Bronchial epithelial cell (primary cell): ENCODE measurements around the gene ZNF431. TPM values are rescaled to one million over a fixed set of nuclear protein-coding genes. Genes with fewer than 3 reads are reported as not detected.

Source experiments
- DNase-seq: peaks from one replicate; pipeline ENCODE4 v3.0.0-alpha.2; 2010; ENCODE audit warnings: low read depth
- FAIRE-seq: peaks from 2 replicates; lab custom pipeline; 2011; peaks lifted over from hg19 to GRCh38; lab: Jason Lieb, UNC
- H3K27me3 ChIP-seq: 2 replicates; pipeline ENCODE4 v1.5.1; 2011; ENCODE audit warnings: low read length; ENCODE audit not compliant: control insufficient read depth, insufficient read depth
- H3K36me3 ChIP-seq: 2 replicates; pipeline ENCODE4 v1.5.1; 2011; ENCODE audit warnings: low read length; ENCODE audit not compliant: control insufficient read depth, insufficient read depth
- H3K4me3 ChIP-seq: 2 replicates; pipeline ENCODE4 v1.5.1; 2011; ENCODE audit warnings: mild to moderate bottlenecking, low read depth, low read length, control low read depth
- total RNA-seq: library from RNA; depleted of rRNA; stranded (reverse); fragments of >200 nt; gene quantifications from 2 replicates; pipeline ENCODE4 v1.2.1, GENCODE V29; 2014
- TF ChIP-seq, protein P1 (sequence below): IDR thresholded peaks from 2 replicates; pipeline ENCODE4 v1.5.1; 2011; ENCODE audit warnings: mild to moderate bottlenecking, moderate library complexity, low read length, control low read depth, inconsistent platforms; ENCODE audit not compliant: insufficient read depth, severe bottlenecking

ZNF431 gene
- total RNA-seq, 1 donor from 2014 or later, result 9.0 TPM

- Histone ChIP-seq H3K36me3 (peaks cover 9% of the 10 kb centered on the region), H3K4me3 (no peak overlapping the region), H3K27me3 (no peaks in the 10 kb centered on the region)
- DNase-seq (no peak), FAIRE-seq (no peak)
- TF ChIP-seq, protein P1, sequence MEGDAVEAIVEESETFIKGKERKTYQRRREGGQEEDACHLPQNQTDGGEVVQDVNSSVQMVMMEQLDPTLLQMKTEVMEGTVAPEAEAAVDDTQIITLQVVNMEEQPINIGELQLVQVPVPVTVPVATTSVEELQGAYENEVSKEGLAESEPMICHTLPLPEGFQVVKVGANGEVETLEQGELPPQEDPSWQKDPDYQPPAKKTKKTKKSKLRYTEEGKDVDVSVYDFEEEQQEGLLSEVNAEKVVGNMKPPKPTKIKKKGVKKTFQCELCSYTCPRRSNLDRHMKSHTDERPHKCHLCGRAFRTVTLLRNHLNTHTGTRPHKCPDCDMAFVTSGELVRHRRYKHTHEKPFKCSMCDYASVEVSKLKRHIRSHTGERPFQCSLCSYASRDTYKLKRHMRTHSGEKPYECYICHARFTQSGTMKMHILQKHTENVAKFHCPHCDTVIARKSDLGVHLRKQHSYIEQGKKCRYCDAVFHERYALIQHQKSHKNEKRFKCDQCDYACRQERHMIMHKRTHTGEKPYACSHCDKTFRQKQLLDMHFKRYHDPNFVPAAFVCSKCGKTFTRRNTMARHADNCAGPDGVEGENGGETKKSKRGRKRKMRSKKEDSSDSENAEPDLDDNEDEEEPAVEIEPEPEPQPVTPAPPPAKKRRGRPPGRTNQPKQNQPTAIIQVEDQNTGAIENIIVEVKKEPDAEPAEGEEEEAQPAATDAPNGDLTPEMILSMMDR, result no peak
These were observed 22.7 kb downstream of the ZNF431 start for GRCh38 chr19:21164541-21164940.

- DNase-seq, result peak; percentile 56
- peaks cover 13% of the 10 kb centered on the region for H3K36me3 ChIP-seq
- no peaks in the 10 kb centered on the region for H3K27me3 ChIP-seq
- FAIRE-seq, result no peak
- TF ChIP-seq, protein P1, result no peak
- H3K4me3 ChIP-seq, result no peak overlapping the region
These were observed 24.6 kb downstream of the ZNF431 start for GRCh38 chr19:21166436-21166835.

DNA sequence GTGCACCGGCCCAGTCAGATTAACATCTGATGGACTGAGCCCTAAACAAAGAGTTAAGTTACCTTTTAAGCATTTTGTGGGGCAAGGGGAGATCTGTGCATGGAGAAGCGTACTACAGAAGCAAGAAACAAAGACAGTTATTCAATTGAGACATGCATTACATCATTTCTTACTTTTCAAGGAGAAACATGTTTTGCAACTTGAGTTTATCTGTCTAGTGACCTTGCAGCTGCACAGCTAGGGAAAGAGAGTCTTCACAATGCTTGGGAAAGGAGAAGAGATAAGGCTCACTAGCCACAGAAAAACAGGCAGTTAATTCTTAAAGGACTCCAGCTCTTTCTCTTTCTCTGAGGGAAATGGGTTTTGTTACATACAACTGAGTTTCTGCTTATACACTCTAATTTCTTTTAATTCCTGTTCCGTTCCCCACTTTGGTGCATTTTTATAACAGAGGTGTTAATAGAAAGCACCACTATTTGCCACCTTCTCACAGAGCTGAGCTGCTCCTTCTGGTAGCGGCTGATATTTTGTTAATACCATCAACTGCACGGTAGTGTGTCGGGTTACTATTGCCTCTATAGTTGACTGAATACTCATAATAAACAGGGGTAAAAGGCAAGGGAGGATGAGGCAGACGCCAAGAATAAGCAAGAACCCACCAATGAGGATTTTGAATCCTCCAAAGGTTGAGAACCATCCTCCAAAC is 55.9 kb downstream of the ZNF431 start:
- FAIRE-seq, result no peak
- Histone ChIP-seq H3K27me3 (no peaks in the 10 kb centered on the region), H3K4me3 (no peak overlapping the region), H3K36me3 (no peaks in the 10 kb centered on the region)
- DNase-seq, result no peak
- TF ChIP-seq, protein P1, result no peak

DNA sequence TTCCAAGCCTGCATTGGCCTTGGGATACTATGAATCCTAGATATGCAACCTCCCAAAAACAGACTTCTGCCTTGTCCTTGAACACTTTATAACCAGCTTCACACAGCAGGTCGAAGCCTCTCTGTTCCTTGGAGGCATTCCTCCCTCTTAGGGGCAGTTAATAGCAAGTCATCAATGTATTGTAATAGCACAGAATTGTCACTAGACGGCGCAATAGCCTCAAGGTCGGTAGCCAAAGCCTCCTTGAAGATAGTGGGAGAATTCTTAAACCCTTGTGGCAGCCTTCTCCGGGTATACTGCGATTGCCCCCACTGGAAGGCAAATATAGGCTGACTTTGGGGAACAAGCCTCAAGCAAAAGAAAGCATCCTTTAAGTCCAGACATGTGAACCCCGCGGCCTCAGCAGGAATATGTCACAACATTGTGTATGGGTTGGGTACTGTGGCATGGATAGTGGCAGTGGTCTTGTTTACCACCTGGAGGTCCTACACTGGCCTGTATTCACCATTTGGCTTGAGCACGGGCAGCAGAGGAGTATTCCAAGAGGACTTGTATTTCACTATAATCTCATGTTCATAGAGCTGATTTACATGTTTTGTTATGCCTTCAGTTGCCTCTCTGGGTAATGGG is 61.1 kb downstream of the ZNF431 start:
- Histone ChIP-seq H3K36me3 (no peaks in the 10 kb centered on the region), H3K27me3 (no peaks in the 10 kb centered on the region), H3K4me3 (no peak overlapping the region)
- TF ChIP-seq, protein P1, result peak; percentile 71
- DNase-seq, result peak; percentile 37
- FAIRE-seq, result no peak

- FAIRE-seq, result no peak
- no peaks in the 10 kb centered on the region for H3K36me3 ChIP-seq
- H3K27me3 ChIP-seq, result no peaks in the 10 kb centered on the region
- no peak for DNase-seq
- no peak overlapping the region for H3K4me3 ChIP-seq
- TF ChIP-seq, protein P1, result no peak
These were observed 68.3 kb downstream of the ZNF431 start for GRCh38 chr19:21210037-21210621.
